AG09309 (cell line): ENCODE results near the gene ERCC5.

Source experiments
- DNase-seq: peaks from one replicate; pipeline ENCODE4 v3.0.0-alpha.2; 2010; ENCODE audit warnings: low read depth
- H3K4me3 ChIP-seq: 2 replicates; pipeline ENCODE4 v1.5.1; 2011; ENCODE audit warnings: mild to moderate bottlenecking, low read depth, low read length, moderate library complexity; ENCODE audit not compliant: control insufficient read depth
- TF ChIP-seq, protein P1 (sequence below): IDR thresholded peaks from 2 replicates; pipeline ENCODE4 v1.5.1; 2011; ENCODE audit warnings: mild to moderate bottlenecking, low read depth, low read length, inconsistent platforms; ENCODE audit not compliant: insufficient read depth, control insufficient read depth; ENCODE audit errors: missing control alignments

ERCC5 gene

DNA sequence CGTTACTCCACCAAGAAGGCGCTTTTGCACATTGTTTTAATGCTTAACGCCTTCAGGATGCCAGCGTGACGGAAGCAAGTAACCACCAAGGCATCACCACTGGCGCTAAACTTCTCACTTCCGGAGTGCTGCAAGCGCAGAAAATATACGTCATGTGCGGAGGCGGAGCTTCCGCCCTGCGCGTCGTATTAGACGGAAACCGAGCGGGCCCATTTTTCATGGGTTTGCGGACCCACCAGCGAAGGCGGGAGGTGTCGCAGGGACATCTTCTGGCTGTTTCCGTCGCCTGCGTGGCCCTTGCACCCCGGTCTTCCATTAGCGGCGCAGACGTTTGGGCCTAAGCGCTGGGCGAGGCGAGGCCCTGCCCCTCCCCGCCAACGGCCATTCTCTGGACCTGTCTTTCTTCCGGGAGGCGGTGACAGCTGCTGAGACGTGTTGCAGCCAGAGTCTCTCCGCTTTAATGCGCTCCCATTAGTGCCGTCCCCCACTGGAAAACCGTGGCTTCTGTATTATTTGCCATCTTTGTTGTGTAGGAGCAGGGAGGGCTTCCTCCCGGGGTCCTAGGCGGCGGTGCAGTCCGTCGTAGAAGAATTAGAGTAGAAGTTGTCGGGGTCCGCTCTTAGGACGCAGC is at the start of gene ERCC5:
Gene ERCC5 (plus strand): TSS at position 403 of the 631 bp plus-strand sequence. CDS start 235 bp downstream, outside the sequence.
- TF ChIP-seq, protein P1, sequence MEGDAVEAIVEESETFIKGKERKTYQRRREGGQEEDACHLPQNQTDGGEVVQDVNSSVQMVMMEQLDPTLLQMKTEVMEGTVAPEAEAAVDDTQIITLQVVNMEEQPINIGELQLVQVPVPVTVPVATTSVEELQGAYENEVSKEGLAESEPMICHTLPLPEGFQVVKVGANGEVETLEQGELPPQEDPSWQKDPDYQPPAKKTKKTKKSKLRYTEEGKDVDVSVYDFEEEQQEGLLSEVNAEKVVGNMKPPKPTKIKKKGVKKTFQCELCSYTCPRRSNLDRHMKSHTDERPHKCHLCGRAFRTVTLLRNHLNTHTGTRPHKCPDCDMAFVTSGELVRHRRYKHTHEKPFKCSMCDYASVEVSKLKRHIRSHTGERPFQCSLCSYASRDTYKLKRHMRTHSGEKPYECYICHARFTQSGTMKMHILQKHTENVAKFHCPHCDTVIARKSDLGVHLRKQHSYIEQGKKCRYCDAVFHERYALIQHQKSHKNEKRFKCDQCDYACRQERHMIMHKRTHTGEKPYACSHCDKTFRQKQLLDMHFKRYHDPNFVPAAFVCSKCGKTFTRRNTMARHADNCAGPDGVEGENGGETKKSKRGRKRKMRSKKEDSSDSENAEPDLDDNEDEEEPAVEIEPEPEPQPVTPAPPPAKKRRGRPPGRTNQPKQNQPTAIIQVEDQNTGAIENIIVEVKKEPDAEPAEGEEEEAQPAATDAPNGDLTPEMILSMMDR, result no peak
- H3K4me3 ChIP-seq, result peak within 1 kb of the TSS; percentile 88
- DNase-seq, result peak; percentile 79

DNA sequence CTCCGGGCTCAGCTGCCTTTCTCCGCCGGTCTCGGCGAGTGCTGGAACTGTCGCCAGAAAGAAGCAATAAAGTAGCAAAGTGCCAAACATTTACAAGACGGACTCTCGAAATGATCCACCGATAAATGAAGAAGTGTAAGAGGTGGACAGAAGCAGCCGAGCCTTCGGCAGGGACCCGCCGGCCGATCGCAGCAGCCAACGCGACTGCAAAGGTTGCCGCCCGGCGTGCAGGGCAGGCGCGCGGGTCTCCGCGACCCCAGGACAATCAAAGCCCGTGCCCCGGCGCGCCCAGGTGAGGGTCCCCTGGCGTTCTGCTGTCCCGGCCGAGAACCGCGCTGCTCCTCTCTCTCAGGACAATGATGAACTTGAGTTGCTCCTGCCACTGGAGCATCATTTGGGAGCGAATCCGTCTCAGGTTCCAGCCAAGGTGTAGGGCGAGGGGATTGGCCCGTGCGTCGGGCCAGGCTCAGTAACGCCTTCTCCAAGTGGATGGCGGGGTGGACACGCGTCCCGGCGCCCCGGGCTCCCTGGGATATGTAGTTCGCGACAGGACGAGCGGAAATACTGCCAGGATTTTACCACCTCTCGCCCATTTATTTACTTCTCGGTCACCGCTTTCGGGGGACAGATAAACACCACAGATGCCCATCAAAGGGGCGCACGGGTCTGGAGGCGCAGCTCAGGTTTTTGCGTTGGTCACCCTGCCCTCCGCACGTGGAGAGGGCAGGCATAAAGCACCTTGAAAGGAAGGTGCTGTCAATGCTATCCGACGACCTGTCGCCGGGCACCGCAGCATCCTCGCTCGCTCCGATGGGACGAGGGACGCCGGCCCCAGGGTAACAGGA is 47.0 kb upstream of the ERCC5 start, which contains the start of the genes BIVM and POGLUT2:
Gene BIVM (plus strand): TSS at position 539 of the 845 bp plus-strand sequence. CDS start 8,149 bp downstream, outside the sequence.
Gene POGLUT2 (minus strand): TSS at position 396 of the 845 bp plus-strand sequence. CDS start 306 bp downstream, at position 90.
- peak within 1 kb of the TSS; percentile 70 for H3K4me3 ChIP-seq
- peak; percentile 63 for DNase-seq
- TF ChIP-seq, protein P1, result no peak

DNA sequence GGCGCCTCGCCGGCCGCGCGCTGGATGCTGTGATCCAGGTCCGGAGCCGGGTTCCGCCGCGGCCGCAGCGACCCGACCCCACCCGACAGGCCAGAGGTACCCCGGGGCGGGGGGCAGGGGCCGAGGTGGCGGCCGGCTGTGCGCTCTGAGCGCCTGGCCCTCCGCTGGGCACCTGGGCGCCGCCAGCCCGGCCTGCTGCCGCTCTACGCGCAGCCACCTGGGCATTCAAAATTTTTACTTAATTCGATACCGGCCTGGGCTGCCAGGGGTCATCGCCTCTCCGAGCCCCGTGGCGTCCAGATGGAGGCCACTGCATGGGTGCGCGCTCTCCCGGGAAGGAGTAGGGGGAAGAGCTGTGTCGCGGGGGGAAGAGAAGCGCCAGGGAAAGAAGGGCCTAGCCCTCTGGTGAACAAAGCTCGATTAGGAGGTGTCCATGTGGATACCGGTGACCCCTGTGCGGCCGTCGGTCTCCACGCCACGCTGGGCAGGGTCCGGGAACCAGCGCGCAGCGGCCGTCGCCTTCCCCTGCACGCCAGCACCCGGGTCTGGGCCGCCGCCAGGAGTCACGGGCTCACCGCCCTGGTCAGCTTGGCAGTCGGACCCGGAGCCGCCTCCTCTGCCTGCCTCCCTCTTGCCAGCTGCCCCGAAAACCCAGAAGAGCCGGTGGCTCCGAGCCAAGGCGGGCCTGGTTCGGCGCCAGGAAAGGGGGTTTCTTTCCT is 46.2 kb upstream of the ERCC5 start:
- no peak for DNase-seq
- TF ChIP-seq, protein P1, result no peak
- H3K4me3 ChIP-seq, result peak overlapping the region; percentile 70

DNA sequence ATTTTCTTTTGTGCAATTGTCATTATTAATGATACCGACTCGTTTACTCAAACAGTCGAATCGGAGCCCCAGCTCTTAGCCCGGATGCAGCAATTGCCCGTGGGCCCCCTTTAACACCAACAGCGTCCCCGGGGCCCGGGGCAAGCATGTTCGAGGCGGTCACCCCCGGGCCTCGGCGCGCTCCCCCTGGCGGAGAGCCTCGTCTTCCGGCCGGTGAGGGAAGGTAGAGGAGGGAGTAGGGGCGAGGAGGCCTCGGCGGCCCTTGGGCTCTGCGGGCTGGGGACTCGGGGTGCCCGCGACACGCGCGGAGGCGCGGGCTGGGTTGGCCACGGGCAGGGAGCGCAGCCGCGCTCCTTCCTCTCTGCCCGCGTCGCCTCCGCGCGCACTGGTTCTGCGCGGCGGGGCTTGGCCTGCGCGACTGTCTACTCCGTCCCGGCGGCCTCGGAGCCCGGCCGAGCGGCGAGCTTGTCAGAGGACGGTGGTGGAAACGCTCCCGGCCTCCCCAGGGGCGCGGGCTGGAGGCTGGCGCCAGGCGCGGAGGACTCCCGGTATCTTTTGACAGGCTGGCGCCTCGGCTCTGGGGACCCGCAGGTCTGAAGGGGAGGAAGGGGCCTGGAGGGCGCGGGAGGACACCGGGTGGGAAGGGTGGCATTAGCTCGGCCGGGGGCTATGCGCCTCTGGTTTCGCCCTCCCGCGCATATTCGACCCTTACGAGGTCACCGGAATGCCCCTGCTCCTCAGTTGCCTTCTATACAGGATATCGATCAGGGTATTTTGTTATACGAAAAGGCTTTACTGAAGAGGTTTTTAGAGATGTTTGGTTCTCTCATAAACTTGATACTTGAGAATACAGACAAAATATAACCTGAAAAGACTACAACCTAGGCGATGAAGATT is 45.4 kb upstream of the ERCC5 start:
- peak overlapping the region; percentile 70 for H3K4me3 ChIP-seq
- peak; percentile 13 for DNase-seq
- TF ChIP-seq, protein P1, result peak; percentile 85

DNA sequence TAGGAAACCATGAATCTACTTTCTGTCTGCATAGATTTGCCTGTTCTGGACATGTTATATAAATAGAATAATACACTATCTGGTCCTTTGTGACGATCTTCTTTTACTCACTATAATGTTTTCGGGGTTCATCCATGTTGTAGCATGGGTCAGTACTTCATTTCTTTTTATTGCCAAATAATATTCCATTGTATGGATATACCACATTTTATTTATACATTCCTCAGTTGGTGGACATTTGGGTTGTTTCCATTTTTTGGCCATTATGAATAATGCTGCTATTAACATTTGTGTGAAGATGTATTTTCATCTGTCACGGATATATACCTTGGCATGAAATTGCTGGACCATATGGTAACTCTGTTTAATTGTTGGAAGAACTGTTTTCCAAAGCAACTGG is 40.2 kb upstream of the ERCC5 start:
- no peak overlapping the region for H3K4me3 ChIP-seq
- DNase-seq, result no peak
- TF ChIP-seq, protein P1, result no peak
